PFSK-1 (cell line): Measurements from ENCODE around the gene KLHL8.

Source experiments
- FOXP2 ChIP-seq: optimal IDR thresholded peaks from 2 replicates; pipeline ENCODE3; 2011; ENCODE audit warnings: borderline replicate concordance, control low read depth, inconsistent platforms; ENCODE audit not compliant: insufficient read depth; ENCODE audit errors: extremely low read length, extremely low read depth
- POLR2AphosphoS5 ChIP-seq: IDR thresholded peaks from 2 replicates; pipeline ENCODE4 v1.6.1; 2012; ENCODE audit warnings: low read depth, mild to moderate bottlenecking, control low read depth, low read length, moderate library complexity
- REST ChIP-seq, 2 experiments: IDR thresholded peaks; 2 replicates each; pipeline versions ENCODE4 v1.6.1 to v1.8.0; 2011 to 2012; ENCODE audit warnings: low read depth in 2 of 2, low read length in 2 of 2, control low read depth in 1 of 2, inconsistent platforms in 1 of 2, mild to moderate bottlenecking in 1 of 2, moderate library complexity in 1 of 2; ENCODE audit not compliant: insufficient read depth in 1 of 2
- SIN3A ChIP-seq: IDR thresholded peaks from 2 replicates; pipeline ENCODE4 v1.6.1; 2012; ENCODE audit warnings: mild to moderate bottlenecking, low read length, moderate library complexity, borderline replicate concordance; ENCODE audit not compliant: insufficient read depth
- TAF1 ChIP-seq: IDR thresholded peaks from 2 replicates; pipeline ENCODE4 v1.6.1; 2012; ENCODE audit warnings: low read length, control low read depth, borderline replicate concordance; ENCODE audit not compliant: insufficient read depth

The KLHL8 gene

GRCh38 chr4:87112063-87112462 lies 108.4 kb downstream of the KLHL8 start:
- TF ChIP-seq TAF1 (no peak), REST (IDR thresholded peaks at IDR 0.05; ENCODE audit: insufficient read depth in 1 of 2, low read depth in 2 of 2, low read length in 2 of 2) (no peak), POLR2AphosphoS5 (no peak), FOXP2 (no peak), SIN3A (no peak)
